NCI-H1417 (cell line): Measurements from ENCODE around the gene VDR.

Source experiments
- DNase-seq, 3 experiments: peaks; one replicate each; lab custom pipeline; 2025; lab: John Stamatoyannopoulos, UW

Gene VDR

DNA sequence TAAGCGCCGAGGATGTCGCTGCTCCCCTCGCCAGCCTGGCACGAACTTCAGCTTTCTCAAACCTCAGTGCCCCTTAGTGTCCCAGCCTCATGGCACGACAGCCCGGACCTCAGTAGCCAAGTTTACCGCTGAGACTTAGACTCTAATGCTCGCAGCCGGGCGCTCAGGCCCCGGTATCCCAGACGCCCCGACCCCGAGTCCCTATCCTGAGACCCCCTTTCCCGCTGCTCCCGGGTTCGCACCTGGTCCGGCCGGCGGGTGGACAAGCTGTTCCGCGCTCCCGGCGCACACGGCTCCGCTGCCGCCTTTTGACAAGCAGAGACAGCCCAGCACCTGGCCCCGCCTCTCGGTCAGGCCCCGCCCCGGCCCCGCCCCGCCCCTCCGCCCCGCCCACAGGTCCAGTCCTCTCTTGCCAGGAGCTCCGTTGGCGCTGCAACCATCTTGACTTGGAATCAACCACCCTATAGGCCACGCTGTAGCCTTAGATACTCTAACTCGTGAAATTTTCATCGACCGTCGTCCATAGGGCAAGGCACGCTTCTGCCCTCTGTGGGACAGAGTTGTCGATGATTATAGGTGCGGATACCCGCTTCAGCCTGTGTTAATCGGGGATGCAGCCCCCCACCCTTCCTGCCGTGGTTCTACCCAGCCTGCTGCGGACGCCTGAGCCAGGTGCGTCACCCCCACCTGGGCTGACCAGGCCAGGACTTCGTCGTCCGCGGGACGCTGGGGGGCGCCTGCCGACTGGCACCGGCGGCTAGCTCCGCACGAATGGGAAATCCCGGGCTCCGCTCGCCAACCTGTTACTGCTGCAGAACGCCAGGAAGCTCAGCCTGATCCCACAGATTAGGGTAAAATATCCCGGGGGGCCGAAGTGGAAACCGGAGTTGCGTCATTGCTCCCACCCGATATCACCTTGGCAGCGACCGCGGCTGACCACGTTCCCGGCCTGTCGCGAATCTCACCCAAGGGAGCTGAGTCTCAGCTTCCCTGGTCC, at the start of gene VDR:
VDR (minus strand) TSS at position 282 of the 997 bp plus-strand sequence. CDS start 25,881 bp downstream, outside the sequence.
- peak; percentile 79 to 96 (median 87) for DNase-seq

DNA sequence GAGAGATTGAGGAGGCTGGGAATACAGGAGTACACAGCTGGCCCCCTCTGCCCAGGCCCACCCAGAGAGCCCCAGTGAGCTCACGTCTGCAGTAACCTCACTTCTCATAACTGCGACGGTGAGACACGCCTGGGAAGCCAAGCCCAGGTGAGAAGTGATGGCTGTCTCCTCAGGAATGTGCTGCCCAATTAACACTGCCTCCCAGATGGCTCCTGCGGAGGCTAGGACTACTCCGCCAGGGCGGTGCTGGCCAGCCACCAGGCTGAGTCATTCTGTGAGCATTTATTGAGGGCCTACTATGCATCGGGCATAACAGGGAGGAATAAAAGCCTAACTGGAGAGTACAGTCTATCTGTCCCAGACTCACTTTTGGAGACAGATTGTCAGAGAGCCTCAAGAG, 49.3 kb upstream of the VDR start:
- no peak for DNase-seq

GRCh38 chr12:47950856-47951468, 46.2 kb upstream of the VDR start:
- DNase-seq: no peak

DNA sequence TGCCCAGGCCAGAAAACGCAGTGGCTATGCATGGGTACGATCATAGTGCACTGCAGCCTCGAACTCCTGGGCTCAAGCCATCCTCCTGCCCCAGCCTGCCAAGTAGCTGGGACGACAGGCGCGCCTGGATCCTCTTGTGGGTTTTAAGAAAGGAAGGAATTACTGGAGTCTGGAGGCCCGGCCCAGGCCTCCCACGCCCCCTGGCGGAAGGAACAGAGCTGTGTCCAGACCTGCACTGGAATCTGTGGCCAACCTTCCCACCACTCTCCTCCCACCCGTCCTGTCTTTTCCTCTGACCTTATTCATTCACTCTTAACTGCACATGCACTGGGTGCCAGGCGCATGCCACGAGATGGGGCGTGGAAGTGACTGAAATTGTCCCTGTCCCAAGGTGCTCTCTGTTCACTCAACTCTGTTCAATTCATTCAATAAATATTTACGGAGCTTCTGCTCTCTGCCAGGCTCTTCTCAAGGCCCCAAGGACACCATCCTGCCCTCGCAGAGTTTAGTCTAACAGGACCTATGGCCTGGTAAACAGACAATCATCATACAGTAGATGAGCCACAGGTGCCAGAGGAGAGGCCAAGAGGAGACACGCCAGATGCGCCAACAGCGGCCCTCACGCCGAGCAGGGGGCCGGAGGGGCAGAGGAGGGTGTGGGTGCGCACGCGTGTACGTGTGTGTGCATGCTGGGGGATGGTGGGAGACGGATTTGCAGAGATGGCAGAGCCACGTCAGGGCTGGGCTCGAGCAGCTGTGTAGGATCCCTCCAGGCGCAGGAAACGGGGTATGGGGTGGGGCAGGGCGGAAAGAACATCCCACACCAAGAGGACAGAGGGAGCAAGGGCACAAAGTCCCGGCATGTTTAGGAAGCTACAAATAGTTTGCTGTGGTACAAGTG, 44.9 kb upstream of the VDR start:
- DNase-seq: peak; percentile 14 to 72 (median 69)

DNA sequence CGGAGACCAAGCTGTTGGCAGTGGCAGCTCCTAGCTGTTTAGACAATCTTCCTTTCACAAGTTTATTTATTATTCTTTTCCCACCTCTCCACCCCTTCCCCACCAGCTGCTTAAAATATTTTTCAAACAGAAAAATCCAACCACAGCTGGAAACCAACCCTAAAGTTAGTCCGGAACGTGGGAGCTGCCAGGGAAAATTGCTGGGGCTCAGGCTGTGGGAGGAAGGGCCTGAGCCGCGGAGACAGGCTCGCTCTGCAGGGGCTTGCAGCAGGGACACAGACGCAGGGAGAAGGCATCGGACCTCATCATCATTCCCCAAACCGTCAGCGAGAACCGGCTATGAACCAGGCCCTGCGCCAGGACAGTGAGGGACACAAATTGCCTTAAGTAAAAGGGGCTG, 42.5 kb upstream of the VDR start:
- DNase-seq: no peak

GRCh38 chr12:47946413-47947323, 41.9 kb upstream of the VDR start:
- no peak for DNase-seq

DNA sequence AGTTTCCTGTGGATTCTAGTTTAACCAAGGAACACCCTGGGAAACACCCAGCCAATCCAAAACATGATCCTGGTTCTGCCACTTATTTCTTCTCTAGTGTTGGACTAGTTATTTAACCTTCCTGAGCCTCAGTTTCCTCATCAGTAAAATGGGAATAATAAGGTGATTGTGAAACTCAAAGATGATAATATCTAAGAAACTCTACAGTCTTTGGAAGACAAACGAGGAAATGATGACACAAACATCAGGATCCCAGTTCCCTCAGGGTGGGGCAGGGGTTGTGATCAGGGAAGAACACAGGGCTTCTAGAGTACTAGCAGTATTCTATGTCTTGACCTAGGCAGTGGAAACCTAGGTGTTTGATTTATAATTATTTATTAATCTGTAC, 40.5 kb upstream of the VDR start:
- DNase-seq: no peak

GRCh38 chr12:47944685-47945340, 40.0 kb upstream of the VDR start:
- DNase-seq: no peak

GRCh38 chr12:47943623-47944340, 39.0 kb upstream of the VDR start:
- no peak for DNase-seq

DNA sequence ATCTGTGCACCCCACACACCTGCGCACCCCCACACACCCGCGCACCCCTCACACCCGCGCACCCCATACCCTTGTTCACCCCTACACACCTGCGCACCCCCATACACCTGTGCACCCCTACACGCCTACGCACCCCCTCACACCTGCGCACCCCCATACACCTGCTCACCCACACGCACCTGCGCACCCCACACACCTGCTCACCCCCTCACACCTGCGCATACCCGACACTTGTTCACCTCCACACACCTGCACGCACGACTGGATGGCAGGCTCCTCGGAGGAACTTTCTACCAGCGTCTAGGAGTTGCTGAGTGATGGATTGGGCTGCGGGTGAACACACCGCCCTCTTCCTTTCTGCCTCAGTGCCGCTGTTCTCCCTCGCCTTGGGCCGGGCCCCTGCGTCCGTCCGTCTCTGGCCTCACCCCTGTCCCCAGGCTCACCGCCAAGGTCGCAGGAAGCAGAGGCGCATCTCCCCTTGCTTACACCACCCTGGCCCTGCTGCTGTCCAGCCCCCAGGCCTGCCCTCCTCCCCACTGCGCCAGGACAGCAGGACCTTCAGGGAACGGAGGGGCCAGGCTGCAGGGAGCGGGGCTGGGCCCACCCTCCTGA, 37.9 kb upstream of the VDR start:
- DNase-seq: no peak

- no peak for DNase-seq
These were observed 37.2 kb upstream of the VDR start for GRCh38 chr12:47941871-47942613.

- no peak for DNase-seq
These were observed 36.6 kb upstream of the VDR start for GRCh38 chr12:47941475-47941780.

GRCh38 chr12:47940773-47941474, 36.1 kb upstream of the VDR start:
- no peak for DNase-seq

GRCh38 chr12:47939009-47939601, 34.3 kb upstream of the VDR start:
- DNase-seq: no peak

DNA sequence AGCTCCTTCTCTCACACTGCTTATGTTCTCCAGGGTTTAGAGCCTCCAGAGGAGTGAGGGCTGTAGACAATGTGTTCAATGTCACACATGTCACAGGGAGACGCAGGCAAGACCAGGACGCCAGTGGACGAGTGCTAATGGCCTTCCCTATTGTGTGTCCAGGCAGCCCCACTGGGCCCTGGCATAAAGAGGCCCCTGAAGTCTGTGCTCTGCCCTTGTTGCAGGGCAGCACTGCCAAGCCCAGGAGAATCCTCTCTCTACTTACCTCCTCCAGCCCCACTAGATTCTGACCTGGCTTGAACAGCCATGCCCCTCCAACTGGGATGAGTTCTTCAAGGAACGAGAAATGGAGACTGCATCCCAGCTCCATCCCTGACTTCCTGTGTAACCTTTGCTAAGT, 33.8 kb upstream of the VDR start:
- no peak for DNase-seq

DNA sequence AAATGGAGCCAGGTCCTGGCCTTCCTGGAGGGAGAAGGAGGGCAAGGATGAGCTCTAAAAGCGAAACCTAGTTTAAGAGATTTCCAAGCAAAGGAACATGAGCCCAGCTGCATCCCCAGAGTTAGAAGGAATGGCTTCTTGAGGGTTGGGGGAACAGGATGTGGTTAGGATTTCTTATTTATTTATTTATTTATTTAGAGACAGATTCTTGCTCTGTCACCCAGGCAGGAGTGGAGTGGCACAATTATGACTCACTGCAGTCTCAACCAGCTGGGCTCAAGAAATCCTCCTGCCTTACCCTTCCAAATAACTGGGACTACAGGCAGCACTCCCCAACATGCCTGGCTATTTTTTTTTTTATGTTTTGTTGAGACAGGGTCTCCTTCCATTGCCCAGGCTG, 33.3 kb upstream of the VDR start:
- DNase-seq: no peak

DNA sequence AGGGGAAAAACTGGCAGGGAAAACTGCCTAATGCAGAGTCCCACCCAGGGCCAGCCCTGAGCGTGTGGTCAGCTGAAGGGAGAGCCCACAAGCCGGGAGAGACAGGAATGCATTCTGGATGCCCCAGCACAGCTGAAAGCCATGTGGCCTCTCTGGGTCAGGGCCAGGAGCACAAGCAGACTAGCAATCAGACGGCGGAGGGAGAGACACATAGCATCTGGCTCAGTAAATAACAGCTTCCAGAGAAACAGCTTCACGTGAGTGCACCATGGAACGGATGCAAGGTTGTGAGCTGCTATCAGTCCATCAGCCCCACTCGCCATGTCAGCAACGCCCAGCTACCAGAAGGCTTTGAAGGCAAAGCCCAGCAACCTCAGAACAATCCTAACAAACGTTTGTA, 30.4 kb upstream of the VDR start:
- no peak for DNase-seq

DNA sequence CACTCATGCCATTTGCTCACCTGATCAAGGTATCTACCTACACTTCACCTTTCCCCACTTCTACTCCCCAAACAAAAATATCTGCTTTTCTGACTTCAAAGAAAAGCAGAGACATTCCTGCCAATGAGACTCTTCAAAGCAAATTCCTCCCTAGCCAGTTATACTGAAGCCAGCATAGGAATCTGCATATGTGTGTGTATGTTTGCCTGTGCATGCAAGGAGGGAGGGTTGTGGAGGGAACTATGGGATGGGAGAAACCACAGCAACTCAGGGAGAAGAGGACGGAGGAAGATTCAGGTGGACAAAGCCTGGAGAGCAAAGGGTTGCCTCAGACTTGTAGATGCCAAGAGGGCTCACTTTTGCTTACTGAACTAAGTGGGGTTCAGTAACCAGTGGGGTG, 26.4 kb upstream of the VDR start:
- DNase-seq: no peak
